Thoracic aorta (tissue), 2 donors: ENCODE data around the gene RPS15. TPM values are rescaled to one million over a fixed set of nuclear protein-coding genes. Genes with fewer than 3 reads are reported as not detected.
A peak's percentile ranks its signal among the peaks of the same experiment; 100 is the strongest.

ENCODE experiments used
- ATAC-seq: fragments of 150-250 bp; one replicate; pipeline ENCODE4 v1.8.0; 2017; ENCODE audit warnings: low read depth; ENCODE audit not compliant: insufficient number of reproducible peaks, low FRiP score
- DNase-seq: peaks from one replicate; pipeline ENCODE4 v3.0.0-alpha.2; 2020; ENCODE audit warnings: low spot score
- H3K27ac ChIP-seq, 2 donors: fragments of 200-600 bp; sonication (generic); 1 replicate in 1 of 2; 2 replicates in 1 of 2; pipeline ENCODE4 v1.5.1; 2016; ENCODE audit warnings: mild to moderate bottlenecking in 2 of 2, moderate library complexity in 2 of 2
- H3K27me3 ChIP-seq: fragments of 200-600 bp; sonication (generic); replicated peaks from 2 replicates; pipeline ENCODE4 v1.6.0; 2016; ENCODE audit warnings: mild to moderate bottlenecking; ENCODE audit not compliant: insufficient read depth
- H3K36me3 ChIP-seq: fragments of 200-600 bp; sonication (generic); one replicate; pipeline ENCODE4 v1.5.1; 2016
- H3K4me1 ChIP-seq, 2 donors: fragments of 200-600 bp; sonication (generic); 1 replicate in 1 of 2; 2 replicates in 1 of 2; pipeline versions ENCODE4 v1.5.1 to v1.6.0; 2016; ENCODE audit warnings: low read depth in 2 of 2, mild to moderate bottlenecking in 1 of 2; ENCODE audit not compliant: control insufficient read depth in 1 of 2
- H3K4me3 ChIP-seq: fragments of 200-600 bp; sonication (generic); 2 replicates; pipeline ENCODE4 v1.5.1; 2016; ENCODE audit warnings: mild to moderate bottlenecking
- H3K9me3 ChIP-seq: fragments of 200-600 bp; sonication (generic); 2 replicates; pipeline ENCODE4 v1.5.1; 2016
- total RNA-seq, 2 donors: library from RNA; depleted of rRNA; stranded (reverse); fragments of >200 nt; gene quantifications; one replicate each; pipeline versions ENCODE4 v1.1.0 to v1.2.3, GENCODE V29; 2016
- TF ChIP-seq, protein P1 (sequence below): fragments of 200-600 bp; sonication (generic); IDR thresholded peaks from one replicate; pipeline ENCODE4 v1.5.1; 2019; ENCODE audit warnings: antibody characterized with exemption

Gene RPS15
- total RNA-seq, 2 donors from 2014 or later, result 1,512 to 2,119 TPM

- Histone ChIP-seq H3K4me1 (peaks cover 7 to 48% of the 10 kb centered on the region in 2 donors), H3K36me3 (no peaks in the 10 kb centered on the region), H3K27ac (peak overlapping the region in 1 of 2 donors; percentile 7), H3K27me3 (no peaks in the 10 kb centered on the region), H3K4me3 (peak overlapping the region; percentile 73), H3K9me3 (no peaks in the 10 kb centered on the region)
- ATAC-seq (no peak), DNase-seq (no peak)
- TF ChIP-seq, protein P1, sequence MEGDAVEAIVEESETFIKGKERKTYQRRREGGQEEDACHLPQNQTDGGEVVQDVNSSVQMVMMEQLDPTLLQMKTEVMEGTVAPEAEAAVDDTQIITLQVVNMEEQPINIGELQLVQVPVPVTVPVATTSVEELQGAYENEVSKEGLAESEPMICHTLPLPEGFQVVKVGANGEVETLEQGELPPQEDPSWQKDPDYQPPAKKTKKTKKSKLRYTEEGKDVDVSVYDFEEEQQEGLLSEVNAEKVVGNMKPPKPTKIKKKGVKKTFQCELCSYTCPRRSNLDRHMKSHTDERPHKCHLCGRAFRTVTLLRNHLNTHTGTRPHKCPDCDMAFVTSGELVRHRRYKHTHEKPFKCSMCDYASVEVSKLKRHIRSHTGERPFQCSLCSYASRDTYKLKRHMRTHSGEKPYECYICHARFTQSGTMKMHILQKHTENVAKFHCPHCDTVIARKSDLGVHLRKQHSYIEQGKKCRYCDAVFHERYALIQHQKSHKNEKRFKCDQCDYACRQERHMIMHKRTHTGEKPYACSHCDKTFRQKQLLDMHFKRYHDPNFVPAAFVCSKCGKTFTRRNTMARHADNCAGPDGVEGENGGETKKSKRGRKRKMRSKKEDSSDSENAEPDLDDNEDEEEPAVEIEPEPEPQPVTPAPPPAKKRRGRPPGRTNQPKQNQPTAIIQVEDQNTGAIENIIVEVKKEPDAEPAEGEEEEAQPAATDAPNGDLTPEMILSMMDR, result no peak
Measured at GRCh38 chr19:1400281-1401137, 37.7 kb upstream of the RPS15 start.

DNA sequence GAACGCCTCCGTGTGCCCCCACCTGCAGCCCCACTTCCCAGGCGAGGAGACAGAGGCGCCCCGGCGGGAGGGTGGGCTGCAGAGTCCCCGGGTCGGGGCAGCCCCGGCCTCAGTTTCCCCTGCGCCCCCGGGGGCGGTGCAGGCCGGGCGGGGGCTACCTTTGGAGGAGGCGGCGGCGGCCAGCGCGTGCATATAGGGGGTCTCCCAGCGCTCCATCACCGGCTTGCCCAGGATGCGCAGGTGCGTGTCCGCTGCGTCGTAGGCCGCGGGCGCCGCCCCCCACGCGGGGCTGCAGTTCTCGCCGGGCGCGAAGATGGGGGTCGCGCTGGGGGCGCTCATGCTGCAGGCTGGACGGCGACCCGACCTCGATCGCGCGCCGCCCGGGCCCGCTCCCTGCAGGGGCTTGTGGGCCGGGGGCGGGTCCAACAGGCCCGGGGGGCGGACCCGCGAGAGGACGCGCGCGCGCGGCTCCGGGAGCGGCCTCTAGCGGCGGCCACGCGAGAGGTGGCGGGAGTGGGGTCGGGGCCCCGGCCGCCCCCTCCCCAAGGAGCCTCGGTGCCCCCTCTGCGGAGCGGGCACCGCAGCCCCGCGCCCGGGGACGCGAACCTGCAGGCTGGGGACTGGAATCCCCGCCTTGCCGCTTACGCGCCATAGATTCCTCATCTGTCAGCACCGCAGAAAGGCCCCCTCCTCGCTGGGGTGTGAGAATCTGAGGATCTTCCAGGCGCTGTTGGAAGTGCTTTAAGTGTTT, 36.9 kb upstream of the RPS15 start, which contains the start of gene GAMT:
TSS of gene GAMT (minus strand) at position 405 of the 751 bp plus-strand sequence. CDS start at position 339, 66 bp downstream.
- Histone ChIP-seq H3K36me3 (no peaks in the 10 kb centered on the region), H3K27me3 (no peaks in the 10 kb centered on the region), H3K27ac (peak within 1 kb of the TSS in 1 of 2 donors; percentile 7), H3K4me3 (peak within 1 kb of the TSS; percentile 73), H3K4me1 (peaks cover 7 to 40% of the 10 kb centered on the region in 2 donors), H3K9me3 (no peaks in the 10 kb centered on the region)
- DNase-seq (no peak), ATAC-seq (no peak)
- TF ChIP-seq, protein P1, result peak; percentile 40

DNA sequence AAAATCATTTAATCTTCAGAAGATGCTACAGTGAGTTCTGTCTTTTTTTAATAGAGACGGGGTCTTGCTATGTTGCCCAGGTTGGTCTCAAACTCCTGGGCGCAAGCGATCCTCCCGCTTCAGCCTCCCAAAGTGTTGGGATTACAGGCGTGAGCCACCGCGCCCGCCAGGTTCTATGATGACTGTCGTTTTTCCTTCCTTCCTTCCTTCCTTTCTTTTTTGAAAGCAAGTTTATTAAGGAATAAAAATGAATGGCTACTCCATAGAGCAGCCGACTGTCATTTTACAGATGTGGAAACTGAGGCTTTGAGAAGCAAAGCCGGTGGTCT, 36.3 kb upstream of the RPS15 start:
- TF ChIP-seq, protein P1, result peak; percentile 4
- Histone ChIP-seq H3K4me1 (peaks cover 7 to 42% of the 10 kb centered on the region in 2 donors), H3K27ac (no peak overlapping the region), H3K36me3 (no peaks in the 10 kb centered on the region), H3K4me3 (peak overlapping the region; percentile 73), H3K27me3 (no peaks in the 10 kb centered on the region), H3K9me3 (no peaks in the 10 kb centered on the region)
- no peak for DNase-seq
- no peak for ATAC-seq

GRCh38 chr19:1402411-1403070, 35.7 kb upstream of the RPS15 start:
- no peaks in the 10 kb centered on the region for H3K9me3 ChIP-seq
- H3K4me3 ChIP-seq, result no peak overlapping the region
- no peak for ATAC-seq
- peaks cover 7 to 42% of the 10 kb centered on the region in 2 donors for H3K4me1 ChIP-seq
- no peak for DNase-seq
- TF ChIP-seq, protein P1, result no peak
- H3K27ac ChIP-seq, result no peak overlapping the region
- H3K36me3 ChIP-seq, result no peaks in the 10 kb centered on the region
- no peaks in the 10 kb centered on the region for H3K27me3 ChIP-seq
